HCT116 (cell line): ENCODE data around the gene CCDC82. TPM values are rescaled to one million over a fixed set of nuclear protein-coding genes. Genes with fewer than 3 reads are reported as not detected.
A peak's percentile ranks its signal among the peaks of the same experiment; 100 is the strongest.

Experiments used
- ATAC-seq: fragments of 200-7000 bp; cut with Tn5 transposase; 2 replicates; pipeline ENCODE4 v1.9.1; 2020; ENCODE audit warnings: mild to moderate bottlenecking, moderate library complexity
- BruUV-seq: library from RNA; stranded (reverse); fragments of 400-500 nt; replicated peaks from 2 replicates; lab custom pipeline; 2021; lab: Mats Ljungman, UMichigan
- CTCF ChIA-PET: fragments of 300-600 bp; sonication (Branson Sonifier 250); formaldehyde crosslinking; loops from one replicate; lab custom pipeline; 2021; ENCODE audit warnings: antibody characterized with exemption; lab: Charles Lee
- POLR2A ChIA-PET: fragments of 300-600, 350-600 bp; sonication (Branson Sonifier 250); formaldehyde crosslinking; loops from one replicate; lab custom pipeline; 2021; ENCODE audit warnings: antibody characterized with exemption; lab: Charles Lee
- RAD21 ChIA-PET, 2 experiments: fragments of 300-600 bp; sonication (Branson Sonifier 250); formaldehyde crosslinking; loops; one replicate each; lab custom pipeline; 2023; ENCODE audit warnings: low total read pairs in 2 of 2; ENCODE audit not compliant: uncharacterized antibody in 2 of 2, unreplicated experiment in 2 of 2, low non-redundant PET in 1 of 2; lab: Charles Lee
- DNase-seq: peaks from one replicate; pipeline ENCODE4 v3.0.0-alpha.2; 2010; ENCODE audit warnings: low read depth, low spot score
- H2AFZ ChIP-seq: fragments of 200-600 bp; shearing (Covaris generic), sonication (generic); 2 replicates; pipeline ENCODE4 v1.6.1; 2017; ENCODE audit warnings: low read depth, mixed run types, mixed read lengths, antibody characterized with exemption, low read length; ENCODE audit not compliant: poor library complexity, severe bottlenecking
- H3K27ac ChIP-seq: 2 replicates; pipeline ENCODE4 v1.5.1; 2012; ENCODE audit warnings: low read depth, low read length
- H3K27me3 ChIP-seq: fragments of 200-600 bp; sonication (generic); 2 replicates; pipeline ENCODE4 v1.6.1; 2016; ENCODE audit warnings: mixed run types, low read length, mixed read lengths; ENCODE audit not compliant: insufficient read depth
- H3K36me3 ChIP-seq, 2 experiments: fragments of 200-500 bp in 1 of 2; fragments of 200-600 bp in 1 of 2; sonication (Bioruptor generic) in 1 of 2; sonication (generic) in 1 of 2; 2 replicates each; pipeline versions ENCODE4 v1.5.1 to v1.6.1; 2014 to 2016; ENCODE audit warnings: low read length in 2 of 2, inconsistent platforms in 1 of 2, mixed read lengths in 1 of 2, mixed run types in 1 of 2; ENCODE audit not compliant: insufficient read depth in 2 of 2, control insufficient read depth in 1 of 2
- H3K4me1 ChIP-seq, 2 experiments: fragments of 200-600 bp in 1 of 2; sonication (generic) in 1 of 2; 2 replicates each; pipeline versions ENCODE4 v1.5.1 to v1.6.1; 2012 to 2017; ENCODE audit warnings: low read length in 2 of 2, inconsistent platforms in 1 of 2, mild to moderate bottlenecking in 1 of 2, mixed read lengths in 1 of 2, mixed run types in 1 of 2, moderate library complexity in 1 of 2; ENCODE audit not compliant: insufficient read depth in 2 of 2, control insufficient read depth in 1 of 2
- H3K4me2 ChIP-seq: fragments of 200-600 bp; sonication (generic); 2 replicates; pipeline ENCODE4 v1.6.1; 2017; ENCODE audit warnings: mixed run types, low read length, mixed read lengths
- H3K4me3 ChIP-seq, 2 experiments: fragments of 200-600 bp in 1 of 2; sonication (generic) in 1 of 2; replicated peaks in 1 of 2; 2 replicates each; pipeline ENCODE4 v1.5.1; 2011 to 2016; ENCODE audit warnings: low read length in 2 of 2, control low read depth in 1 of 2, low read depth in 1 of 2, mild to moderate bottlenecking in 1 of 2, mixed read lengths in 1 of 2, mixed run types in 1 of 2
- H3K79me2 ChIP-seq: fragments of 200-600 bp; sonication (generic); 2 replicates; pipeline ENCODE4 v1.6.1; 2017; ENCODE audit warnings: mild to moderate bottlenecking, mixed run types, low read length, moderate library complexity, mixed read lengths; ENCODE audit not compliant: insufficient read depth
- H3K9ac ChIP-seq: fragments of 200-600 bp; sonication (generic); 2 replicates; pipeline ENCODE4 v1.6.1; 2016; ENCODE audit warnings: low read length, mixed read lengths
- H3K9me2 ChIP-seq: fragments of 200-600 bp; sonication (generic), shearing (Covaris generic); 2 replicates; pipeline ENCODE4 v1.6.1; 2017; ENCODE audit warnings: mixed run types, mild to moderate bottlenecking, moderate library complexity; ENCODE audit not compliant: insufficient read depth
- H3K9me3 ChIP-seq, 2 experiments: fragments of 200-500 bp in 1 of 2; fragments of 200-600 bp in 1 of 2; sonication (Bioruptor generic) in 1 of 2; sonication (generic) in 1 of 2; 2 replicates each; pipeline ENCODE4 v1.6.1; 2014 to 2017; ENCODE audit warnings: low read length in 2 of 2, mixed read lengths in 2 of 2, inconsistent platforms in 1 of 2, low read depth in 1 of 2, mild to moderate bottlenecking in 1 of 2, mixed run types in 1 of 2, moderate library complexity in 1 of 2; ENCODE audit not compliant: control insufficient read depth in 1 of 2, insufficient read depth in 1 of 2
- H4K20me1 ChIP-seq: fragments of 200-600 bp; sonication (generic), shearing (Covaris generic); 2 replicates; pipeline ENCODE4 v1.6.1; 2017; ENCODE audit warnings: mixed run types, mild to moderate bottlenecking, moderate library complexity; ENCODE audit not compliant: insufficient read depth
- CEBPB ChIP-seq: IDR thresholded peaks from 2 replicates; pipeline ENCODE4 v1.6.1; 2012; ENCODE audit warnings: low read depth
- EZH2 ChIP-seq: fragments of 200-600 bp; sonication (generic); IDR thresholded peaks from 2 replicates; pipeline ENCODE4 v1.6.1; 2017; ENCODE audit warnings: antibody characterized with exemption, mixed run types
- EZH2phosphoT487 ChIP-seq: fragments of 200-600 bp; IDR thresholded peaks from 2 replicates; pipeline ENCODE4 v1.6.1; 2018; ENCODE audit warnings: antibody characterized with exemption, borderline replicate concordance
- JUND ChIP-seq: IDR thresholded peaks from 2 replicates; pipeline ENCODE4 v1.6.1; 2012
- POLR2A ChIP-seq: IDR thresholded peaks from 2 replicates; pipeline ENCODE4 v1.7.0; 2011; ENCODE audit warnings: borderline replicate concordance; ENCODE audit not compliant: insufficient read depth, insufficient read length; ENCODE audit errors: extremely low read depth
- SIN3A ChIP-seq: IDR thresholded peaks from 2 replicates; pipeline ENCODE4 v1.6.1; 2012; ENCODE audit warnings: low read depth
- YY1 ChIP-seq: IDR thresholded peaks from 2 replicates; pipeline ENCODE4 v1.6.1; 2011; ENCODE audit warnings: low read length, low read depth, moderate library complexity, mild to moderate bottlenecking; ENCODE audit not compliant: insufficient replicate concordance; ENCODE audit errors: extremely low read depth
- ZNF274 ChIP-seq: fragments of 200-500 bp; sonication (Bioruptor generic); IDR thresholded peaks from 2 replicates; pipeline ENCODE4 v1.6.1; 2014; ENCODE audit warnings: mild to moderate bottlenecking, low read depth, low read length, inconsistent platforms
- intact Hi-C: fragments of 100-400 bp; cut with micrococcal nuclease; formaldehyde crosslinking; loops from 2 replicates; pipeline ENCODE4 v1.10.0; 2022
- total RNA-seq: library from RNA; stranded (reverse); gene quantifications from one replicate; pipeline ENCODE4 v1.2.1, GENCODE V29; 2021; ENCODE audit not compliant: unreplicated experiment
- TF ChIP-seq, protein P1 (sequence below), 3 experiments: fragments of 200-600 bp in 1 of 3; sonication (generic) in 1 of 3; IDR thresholded peaks in 2 of 3; conservative IDR thresholded peaks in 1 of 3; 2 replicates each; pipeline ENCODE4 v1.5.1; 2012 to 2017; ENCODE audit warnings: low read depth in 2 of 3, low read length in 2 of 3, antibody characterized with exemption in 1 of 3, borderline replicate concordance in 1 of 3, control low read depth in 1 of 3, mild to moderate bottlenecking in 1 of 3, mixed read lengths in 1 of 3, mixed run types in 1 of 3, moderate library complexity in 1 of 3; ENCODE audit not compliant: insufficient read depth in 1 of 3

Gene CCDC82
- total RNA-seq, 1 experiment from 2014 or later, result 11.2 TPM

DNA sequence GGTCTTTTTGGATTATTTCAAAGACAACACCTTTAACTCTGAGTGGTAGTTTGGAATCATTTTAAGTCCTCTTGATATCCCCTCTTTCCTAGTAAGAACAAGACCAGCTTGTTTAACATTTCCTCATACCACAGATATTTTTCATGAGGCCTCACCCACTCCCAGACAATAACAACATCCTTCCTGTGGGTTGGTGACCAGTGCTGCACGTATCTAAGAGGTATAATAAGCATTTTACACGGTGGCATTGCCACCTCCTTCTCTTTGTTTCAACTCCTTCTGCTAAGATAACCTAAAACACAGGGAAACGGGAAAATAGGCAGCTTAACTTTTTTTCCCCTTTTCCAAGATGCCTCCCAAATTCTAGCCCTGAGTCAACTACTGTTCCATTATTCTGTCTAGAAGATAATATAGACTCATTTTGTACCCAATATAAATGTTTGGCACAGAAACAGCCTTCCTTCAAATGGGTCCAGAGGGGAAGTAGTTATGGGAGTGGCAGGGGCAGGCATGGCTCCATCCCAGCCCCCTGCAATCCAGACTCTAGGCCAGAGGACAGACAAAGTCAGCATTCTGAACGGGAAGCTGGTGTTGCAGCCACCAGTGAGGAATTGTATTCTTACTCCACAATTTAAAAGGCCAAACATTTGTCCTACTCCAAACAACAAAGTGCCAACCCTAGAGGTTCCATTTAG is 75.2 kb downstream of the CCDC82 start (continued):
- no peak for TF ChIP-seq YY1
- no peak for TF ChIP-seq POLR2A
- no peak for TF ChIP-seq EZH2
- 0 out of 2 replicates have a peak, but pooled peaks have one; percentile 10 for TF ChIP-seq CEBPB
- TF ChIP-seq EZH2phosphoT487, result no peak

DNA sequence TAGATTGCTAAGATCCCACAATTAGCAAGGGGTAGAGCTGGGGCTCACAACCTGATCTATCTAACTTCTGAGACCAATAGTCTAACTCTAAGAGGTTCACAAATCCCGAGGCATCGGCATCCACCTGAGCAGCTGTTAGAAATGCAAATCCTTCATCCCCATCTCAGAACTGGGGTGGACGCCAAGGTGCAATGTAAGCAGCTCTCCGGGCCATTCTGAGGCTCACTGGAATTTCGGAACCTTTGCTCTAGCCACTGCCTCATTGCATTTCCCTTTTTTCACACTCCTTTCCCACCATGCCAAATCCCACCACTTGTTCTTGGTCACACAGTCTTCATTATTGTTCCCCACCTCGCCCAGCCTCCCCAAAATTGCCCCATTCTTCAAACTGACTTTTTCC is 76.5 kb downstream of the CCDC82 start:
- Histone ChIP-seq H3K9me3 (no peaks in the 10 kb centered on the region), H4K20me1 (no peaks in the 10 kb centered on the region), H3K4me2 (no peak overlapping the region), H3K9me2 (no peaks in the 10 kb centered on the region), H3K27ac (no peak overlapping the region), H3K4me3 (no peak overlapping the region), H3K4me1 (peaks cover 46 to 67% of the 10 kb centered on the region in 2 experiments), H2AFZ (no peak overlapping the region), H3K27me3 (no peaks in the 10 kb centered on the region), H3K36me3 (no peaks in the 10 kb centered on the region), H3K79me2 (no peaks in the 10 kb centered on the region), H3K9ac (no peak overlapping the region)
- ATAC-seq (no peak), DNase-seq (no peak)
- TF ChIP-seq POLR2A (no peak), EZH2phosphoT487 (no peak), SIN3A (no peak), YY1 (no peak), JUND (no peak), ZNF274 (no peak)
- TF ChIP-seq, protein P1, sequence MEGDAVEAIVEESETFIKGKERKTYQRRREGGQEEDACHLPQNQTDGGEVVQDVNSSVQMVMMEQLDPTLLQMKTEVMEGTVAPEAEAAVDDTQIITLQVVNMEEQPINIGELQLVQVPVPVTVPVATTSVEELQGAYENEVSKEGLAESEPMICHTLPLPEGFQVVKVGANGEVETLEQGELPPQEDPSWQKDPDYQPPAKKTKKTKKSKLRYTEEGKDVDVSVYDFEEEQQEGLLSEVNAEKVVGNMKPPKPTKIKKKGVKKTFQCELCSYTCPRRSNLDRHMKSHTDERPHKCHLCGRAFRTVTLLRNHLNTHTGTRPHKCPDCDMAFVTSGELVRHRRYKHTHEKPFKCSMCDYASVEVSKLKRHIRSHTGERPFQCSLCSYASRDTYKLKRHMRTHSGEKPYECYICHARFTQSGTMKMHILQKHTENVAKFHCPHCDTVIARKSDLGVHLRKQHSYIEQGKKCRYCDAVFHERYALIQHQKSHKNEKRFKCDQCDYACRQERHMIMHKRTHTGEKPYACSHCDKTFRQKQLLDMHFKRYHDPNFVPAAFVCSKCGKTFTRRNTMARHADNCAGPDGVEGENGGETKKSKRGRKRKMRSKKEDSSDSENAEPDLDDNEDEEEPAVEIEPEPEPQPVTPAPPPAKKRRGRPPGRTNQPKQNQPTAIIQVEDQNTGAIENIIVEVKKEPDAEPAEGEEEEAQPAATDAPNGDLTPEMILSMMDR (IDR thresholded peaks at IDR 0.05 in 2 of 3, conservative IDR thresholded peaks at IDR 0.05 in 1 of 3; ENCODE audit: borderline replicate concordance in 1 of 3, insufficient read depth in 1 of 3, low read depth in 2 of 3, low read length in 2 of 3), result no peak
- BruUV-seq, result no TSS peak
- intact Hi-C loops, result no loop called here
- ChIA-PET POLR2A (no interaction called here), RAD21 (no interaction called here), CTCF (interaction anchor here (1.1 kb wide), 1 partner anchor 30 kb away, joined by 3 read pairs; no protein-coding TSS in a partner anchor)
